GM19351 (cell line): ENCODE measurements around the gene SLCO4C1.
A peak's percentile ranks its signal among the peaks of the same experiment; 100 is the strongest.
"Not testable (repeated sequence)": the region's sequence is repeated elsewhere in the genome, so short reads cannot be mapped to it uniquely, and the experiment has no call there.

Source experiments
- ATAC-seq: cut with Tn5 transposase; IDR thresholded peaks from one replicate; pipeline ENCODE4 v1.9.1; 2021; ENCODE audit warnings: mild to moderate bottlenecking, moderate library complexity; ENCODE audit not compliant: unreplicated experiment

The SLCO4C1 gene

GRCh38 chr5:102296178-102296817 is at the start of gene SLCO4C1:
SLCO4C1 (minus strand) TSS chr5:102296284; CDS start chr5:102296262, 22 bp downstream.
- ATAC-seq, result peak; percentile 95

DNA sequence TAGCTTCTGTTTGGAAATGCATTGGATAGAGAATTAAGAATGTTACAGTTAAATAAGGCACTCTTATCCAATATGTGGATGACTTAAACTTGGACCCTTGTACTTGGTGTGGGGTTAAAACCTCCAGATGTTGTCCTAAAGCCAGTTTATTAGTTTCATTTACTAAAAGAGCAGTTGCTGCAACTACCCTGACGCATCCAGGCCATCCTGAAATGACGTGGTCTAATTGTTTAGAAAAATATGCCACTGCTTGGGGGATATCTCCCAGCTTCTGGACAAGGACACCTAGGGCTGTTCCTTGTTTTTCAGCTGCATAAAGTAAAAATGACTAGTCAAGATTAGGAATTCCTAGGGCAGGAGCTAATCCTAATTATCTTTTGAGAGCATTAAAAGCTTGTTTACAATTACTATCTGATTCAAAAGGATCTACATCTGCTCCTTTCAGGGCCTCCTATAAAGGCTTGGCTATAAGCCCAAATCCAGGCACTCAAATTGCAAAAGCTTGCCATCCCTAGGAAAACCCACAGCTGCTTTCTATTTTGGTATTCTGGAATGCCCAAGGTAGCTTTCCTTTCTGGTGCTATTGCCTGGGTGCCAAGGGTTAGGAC is 45.7 kb upstream of the SLCO4C1 start:
- no peak for ATAC-seq

DNA sequence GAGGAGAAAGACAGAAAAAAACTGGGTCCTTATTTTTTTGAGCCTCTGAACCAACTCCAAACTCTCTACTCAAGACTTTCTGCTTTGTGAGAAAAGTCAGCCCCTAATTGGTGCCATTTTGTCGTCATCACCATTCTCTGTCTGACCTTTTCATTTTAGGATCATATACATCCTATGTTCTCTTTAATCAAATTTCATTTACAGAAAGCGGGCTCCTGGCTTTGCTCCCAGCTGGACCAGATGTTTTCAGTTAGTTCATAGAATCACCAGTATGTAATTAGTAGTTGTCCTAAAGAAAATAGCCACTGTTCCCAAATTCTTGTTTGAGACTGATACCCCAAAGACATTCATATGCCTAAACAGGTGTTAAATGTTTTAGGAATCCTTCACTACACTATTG is 28.6 kb upstream of the SLCO4C1 start:
- no peak for ATAC-seq

DNA sequence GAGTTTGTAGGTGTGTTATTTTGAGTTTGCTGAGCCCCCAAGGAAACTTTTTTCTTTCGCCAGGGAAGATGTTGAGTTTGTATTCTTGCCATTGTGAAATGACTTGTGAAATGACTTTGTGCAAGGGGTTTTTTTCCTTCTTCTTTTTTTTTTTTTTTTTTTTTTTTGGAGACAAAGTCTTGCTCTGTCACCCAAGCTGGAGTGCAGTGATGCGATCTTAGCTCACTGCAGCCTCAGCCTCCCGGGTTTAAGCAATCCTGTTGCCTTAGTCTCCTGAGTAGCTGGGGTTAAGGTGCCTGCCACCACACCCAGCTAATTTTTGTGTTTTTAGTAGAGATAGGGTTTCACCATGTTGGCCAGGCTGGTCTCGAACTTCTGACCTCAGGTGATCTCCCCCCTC is 22.7 kb upstream of the SLCO4C1 start:
- ATAC-seq, result not testable (repeated sequence)

DNA sequence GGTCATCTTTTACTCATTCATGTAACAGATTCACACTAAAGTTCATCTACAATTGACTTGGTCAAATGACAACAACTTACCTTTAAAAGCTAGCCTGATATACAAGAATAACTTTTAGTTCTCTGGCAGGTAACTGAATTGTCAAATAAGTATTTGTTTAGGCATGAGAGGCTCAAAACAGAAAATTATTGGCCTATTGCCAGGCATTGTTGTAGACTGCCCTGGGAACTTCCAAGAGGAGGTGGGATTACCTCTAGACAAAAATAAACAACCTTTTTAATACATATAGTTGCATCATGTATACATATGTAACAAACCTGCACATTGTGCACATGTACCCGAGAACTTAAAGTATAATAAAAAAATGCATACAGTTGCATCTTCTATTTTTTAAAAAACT is 18.2 kb upstream of the SLCO4C1 start:
- no peak for ATAC-seq

DNA sequence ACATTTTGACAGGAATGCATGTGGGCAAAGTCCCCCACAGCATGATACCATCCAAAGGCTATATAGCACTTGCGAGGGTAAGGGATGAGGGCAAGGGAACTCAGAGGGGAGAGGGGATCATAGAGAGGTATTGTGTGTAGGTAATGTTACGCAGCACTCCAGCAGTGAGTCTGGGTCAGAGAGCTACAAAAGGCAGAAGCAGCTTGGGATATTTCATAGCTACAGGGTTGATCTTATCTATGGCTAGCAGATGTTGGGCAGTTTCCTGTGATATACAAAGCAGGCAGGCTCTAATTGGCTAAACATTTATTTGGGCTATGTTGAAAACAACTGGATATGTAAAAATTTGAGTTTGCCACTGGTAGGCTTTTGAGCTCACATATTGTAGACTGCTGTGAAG is 17.8 kb upstream of the SLCO4C1 start:
- no peak for ATAC-seq

- no peak for ATAC-seq
Observed at GRCh38 chr5:102312586-102313370, 16.7 kb upstream of the SLCO4C1 start.

- no peak for ATAC-seq
Observed at GRCh38 chr5:102309586-102309985, 13.5 kb upstream of the SLCO4C1 start.

- peak; percentile 47 for ATAC-seq
Observed at GRCh38 chr5:102307232-102307631, 11.1 kb upstream of the SLCO4C1 start.

DNA sequence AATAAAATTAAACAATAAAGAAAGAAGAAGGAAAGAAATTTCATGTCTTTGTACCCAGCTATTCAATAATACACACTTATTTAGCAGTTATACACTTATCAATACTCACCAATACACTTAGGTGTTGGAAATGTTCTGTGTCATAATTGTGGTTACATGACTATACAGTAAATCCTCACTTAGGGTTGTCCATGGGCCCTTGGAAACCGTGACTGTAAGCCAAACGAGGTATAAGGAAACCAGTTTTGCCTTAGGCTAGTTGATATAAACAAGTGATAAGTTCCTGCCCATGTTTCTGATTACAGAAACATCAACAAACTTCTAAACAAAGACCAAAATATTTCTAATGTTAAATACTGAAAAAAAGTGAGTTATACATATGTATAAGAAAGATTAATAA is 10.0 kb upstream of the SLCO4C1 start:
- ATAC-seq, result no peak

- peak; percentile 3 for ATAC-seq
Observed at GRCh38 chr5:102295534-102296177, 428 bp downstream of the SLCO4C1 start.

DNA sequence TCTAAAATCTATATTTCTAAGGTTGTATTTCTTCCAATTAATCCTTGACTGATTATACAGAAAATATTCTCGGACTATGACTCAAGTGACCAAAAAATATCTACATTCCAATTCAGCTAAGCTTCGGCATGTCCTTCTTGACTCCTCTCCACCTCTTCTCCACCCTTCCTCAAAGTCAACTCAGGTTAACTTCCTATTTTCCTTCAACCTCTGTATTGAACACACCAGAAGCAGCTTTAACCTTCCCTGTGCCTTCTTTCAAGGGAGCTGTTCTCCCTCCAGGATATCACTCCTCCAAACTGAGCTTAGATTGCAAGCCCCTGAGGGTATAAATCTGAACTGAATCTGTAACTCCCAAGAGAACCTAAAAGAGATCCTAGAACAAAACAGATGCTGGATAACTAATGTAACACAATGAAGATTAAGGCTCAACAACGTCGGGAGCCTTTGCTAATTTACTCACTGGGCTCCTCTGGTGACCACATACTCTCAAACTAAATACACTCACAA is 1.1 kb downstream of the SLCO4C1 start:
- no peak for ATAC-seq

DNA sequence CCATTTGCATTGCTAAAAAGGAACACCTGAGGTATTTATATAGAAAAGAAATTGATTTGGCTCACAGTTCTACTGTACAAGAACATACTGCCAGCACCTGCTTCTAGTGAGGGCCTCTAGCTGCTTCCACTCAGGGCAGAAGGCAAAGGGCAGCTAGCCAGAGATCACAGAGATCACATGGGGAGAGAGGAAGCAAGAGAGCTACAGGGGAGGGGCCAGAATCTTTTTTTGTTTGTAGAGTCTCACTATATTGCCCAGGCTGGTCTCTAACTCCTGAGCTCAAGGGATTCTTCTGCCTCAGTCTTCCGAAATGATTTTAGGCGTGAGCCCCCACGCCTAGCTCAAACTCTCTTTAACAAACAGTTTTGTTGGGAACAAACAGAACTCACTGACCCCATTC is 6.1 kb downstream of the SLCO4C1 start:
- ATAC-seq, result no peak

DNA sequence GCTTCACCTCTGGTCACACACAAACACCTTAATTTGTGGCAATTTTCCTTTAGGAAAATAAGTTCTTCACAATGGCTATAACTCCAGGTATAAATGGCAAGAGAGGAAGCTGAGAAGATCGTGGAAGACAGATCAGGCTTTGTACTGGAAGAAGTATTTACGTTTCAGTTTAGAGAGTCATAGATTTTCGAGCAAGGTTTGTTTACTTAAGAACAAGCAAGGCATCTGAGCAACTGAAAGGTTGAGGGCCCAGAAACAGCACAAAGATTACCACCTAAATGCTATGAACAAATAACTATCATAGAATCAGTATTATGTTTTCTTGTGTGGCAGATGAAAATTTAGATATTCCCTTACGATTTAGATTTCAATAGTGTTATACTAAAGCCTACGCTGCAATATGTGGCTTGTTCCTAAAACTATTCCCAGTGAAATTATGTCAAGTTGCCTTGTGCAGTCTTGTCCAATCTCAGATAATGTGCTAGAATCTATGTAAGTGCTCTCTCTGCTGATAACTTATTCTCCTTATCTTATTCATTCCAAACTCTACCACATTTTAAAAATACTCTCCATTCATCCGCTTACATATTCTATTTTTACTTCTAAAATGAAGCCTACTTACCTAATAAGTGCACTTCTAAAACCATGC is 6.7 kb downstream of the SLCO4C1 start:
- ATAC-seq, result no peak

DNA sequence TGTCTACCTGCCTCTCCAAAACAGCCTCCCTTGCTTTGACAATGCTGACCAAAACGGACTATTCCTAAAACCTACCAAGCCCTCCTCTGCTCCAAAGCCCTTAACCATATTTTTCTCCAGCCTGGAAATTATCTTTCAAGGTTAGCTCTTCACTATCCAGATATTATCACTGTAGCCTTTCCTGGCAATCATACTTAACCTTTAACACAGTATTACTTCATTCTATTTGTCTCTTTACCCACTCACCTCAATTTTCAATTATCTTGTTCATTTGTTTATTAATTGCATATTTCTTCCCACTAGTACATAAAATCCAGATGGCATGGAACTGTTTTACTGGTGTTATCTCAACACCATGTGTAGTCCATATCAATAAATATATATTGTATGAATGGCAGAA is 7.5 kb downstream of the SLCO4C1 start:
- ATAC-seq, result no peak

DNA sequence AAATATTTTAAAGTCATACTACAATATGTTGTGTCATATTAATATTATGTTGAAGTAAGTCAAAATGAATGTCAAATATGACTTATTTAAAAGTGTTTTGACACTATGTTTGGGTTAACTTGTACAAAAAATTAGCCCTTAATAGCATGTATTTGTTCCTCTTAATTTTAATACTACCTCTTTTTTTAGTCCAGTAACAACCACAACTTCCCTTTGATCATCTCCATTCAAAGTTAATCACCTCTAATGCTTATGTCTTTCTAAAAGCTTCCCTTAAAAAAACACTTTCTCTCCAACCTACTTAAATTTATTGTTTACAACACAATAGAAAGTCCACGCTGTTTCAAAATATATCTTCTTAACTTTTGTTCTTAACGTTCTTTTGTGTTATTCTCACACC is 9.6 kb downstream of the SLCO4C1 start:
- no peak for ATAC-seq

- no peak for ATAC-seq
Observed at GRCh38 chr5:102283102-102283797, 12.8 kb downstream of the SLCO4C1 start.

- no peak for ATAC-seq
Observed at GRCh38 chr5:102279711-102280110, 16.4 kb downstream of the SLCO4C1 start.

DNA sequence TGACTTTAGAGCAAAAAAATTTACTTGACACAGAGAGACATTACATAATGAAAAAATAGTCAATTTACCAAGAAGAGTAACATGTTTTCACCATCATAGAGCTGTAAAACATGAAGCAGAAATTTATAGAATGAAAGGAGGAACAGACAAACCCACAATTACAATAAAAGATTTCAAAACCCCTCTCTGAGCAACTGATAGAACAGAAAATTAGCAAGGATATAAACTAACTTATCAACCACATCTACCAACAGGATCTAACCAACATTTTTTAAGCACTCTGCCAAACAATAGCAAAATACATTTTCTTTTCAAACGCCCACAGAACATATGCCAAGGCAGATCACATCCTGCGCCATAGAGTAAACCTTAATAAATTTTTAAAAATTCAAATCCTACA is 17.9 kb downstream of the SLCO4C1 start:
- no peak for ATAC-seq

DNA sequence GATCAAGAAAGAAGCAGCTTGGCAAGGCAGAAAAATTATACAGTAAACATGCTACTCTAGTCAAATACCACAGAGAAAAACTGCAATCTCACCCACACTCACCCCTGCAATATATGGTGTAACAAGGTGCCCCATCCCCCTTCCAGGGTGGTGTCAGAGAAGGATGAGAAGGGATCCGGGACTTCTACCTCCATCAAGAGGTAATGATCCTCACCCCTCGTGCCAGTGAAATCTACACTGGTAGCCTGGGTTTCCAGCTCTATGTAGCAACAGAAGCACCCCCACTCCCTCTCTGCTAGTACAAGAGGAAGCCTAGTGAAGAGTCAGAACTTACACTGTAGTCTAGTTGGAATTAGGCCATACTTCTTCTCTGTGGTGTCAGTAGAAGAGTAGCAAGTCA is 18.9 kb downstream of the SLCO4C1 start:
- no peak for ATAC-seq
